ENCODE data around the gene LRRC75B.
"Not testable (repeated sequence)": the region's sequence is repeated elsewhere in the genome, so short reads cannot be mapped to it uniquely, and the experiment has no call there.

The LRRC75B gene

DNA sequence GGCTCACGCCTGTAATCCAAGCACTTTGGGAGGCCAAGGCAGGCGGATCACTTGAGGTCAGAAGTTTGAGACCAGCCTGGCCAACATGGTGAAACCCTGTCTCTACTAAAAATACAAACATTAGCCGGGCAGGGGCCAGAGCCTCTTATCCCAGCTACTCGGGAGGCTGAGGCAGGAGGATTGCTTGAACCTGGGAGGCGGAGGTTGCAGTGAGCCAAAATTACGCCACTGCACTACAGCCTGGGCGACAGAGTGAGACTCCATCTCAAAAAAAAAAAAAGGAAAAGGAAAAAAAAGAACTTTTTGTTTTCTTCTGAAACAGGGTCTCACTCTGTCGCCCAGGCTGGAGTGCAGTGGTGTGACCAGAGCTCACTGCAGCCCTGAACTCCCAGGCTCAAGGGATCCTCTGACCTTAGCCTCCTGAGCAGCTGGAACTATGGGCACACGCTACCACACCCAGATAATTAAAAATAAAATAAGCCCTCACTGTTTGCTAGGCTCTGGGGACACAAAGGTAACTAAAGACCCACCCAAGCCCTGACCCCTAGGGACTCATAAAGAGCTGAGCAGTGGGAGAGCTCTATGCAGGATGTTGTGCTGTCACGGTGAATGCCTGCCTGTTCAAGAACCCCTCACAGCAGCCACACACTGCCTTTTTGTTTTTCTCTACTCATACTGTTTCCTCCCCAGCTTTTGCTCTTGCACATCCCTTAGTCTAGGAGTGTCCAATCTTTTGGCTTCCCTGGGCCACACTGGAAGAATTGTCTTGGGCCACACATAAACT lies 40.2 kb downstream of the LRRC75B start:
- not testable (repeated sequence) for DNase-seq

DNA sequence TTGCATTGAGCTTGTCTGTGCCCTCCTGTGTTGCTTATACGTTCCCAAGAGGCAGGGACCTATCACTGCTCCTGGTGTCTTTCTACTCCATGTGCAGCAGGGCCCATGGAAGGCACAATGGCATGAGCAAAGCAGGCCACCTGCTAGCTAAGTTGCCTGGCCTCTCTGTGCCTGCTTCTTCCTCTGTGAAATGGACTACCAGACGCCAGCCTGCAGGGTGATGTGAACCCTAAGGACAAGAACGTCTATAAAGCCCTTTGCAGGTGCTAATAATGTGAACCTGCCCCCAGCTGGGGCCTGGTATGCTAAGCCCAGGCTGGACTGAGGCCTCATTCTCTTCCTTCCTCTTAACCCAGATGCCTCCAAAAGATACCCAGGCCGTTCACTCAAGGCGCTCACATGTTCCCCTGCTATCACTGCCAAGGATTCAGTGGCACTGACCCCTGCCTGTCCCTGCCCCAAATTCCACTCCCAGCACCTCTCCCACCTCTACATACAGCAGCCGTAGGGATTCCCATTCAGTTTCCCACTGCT lies 41.9 kb downstream of the LRRC75B start:
- DNase-seq = no peak

DNA sequence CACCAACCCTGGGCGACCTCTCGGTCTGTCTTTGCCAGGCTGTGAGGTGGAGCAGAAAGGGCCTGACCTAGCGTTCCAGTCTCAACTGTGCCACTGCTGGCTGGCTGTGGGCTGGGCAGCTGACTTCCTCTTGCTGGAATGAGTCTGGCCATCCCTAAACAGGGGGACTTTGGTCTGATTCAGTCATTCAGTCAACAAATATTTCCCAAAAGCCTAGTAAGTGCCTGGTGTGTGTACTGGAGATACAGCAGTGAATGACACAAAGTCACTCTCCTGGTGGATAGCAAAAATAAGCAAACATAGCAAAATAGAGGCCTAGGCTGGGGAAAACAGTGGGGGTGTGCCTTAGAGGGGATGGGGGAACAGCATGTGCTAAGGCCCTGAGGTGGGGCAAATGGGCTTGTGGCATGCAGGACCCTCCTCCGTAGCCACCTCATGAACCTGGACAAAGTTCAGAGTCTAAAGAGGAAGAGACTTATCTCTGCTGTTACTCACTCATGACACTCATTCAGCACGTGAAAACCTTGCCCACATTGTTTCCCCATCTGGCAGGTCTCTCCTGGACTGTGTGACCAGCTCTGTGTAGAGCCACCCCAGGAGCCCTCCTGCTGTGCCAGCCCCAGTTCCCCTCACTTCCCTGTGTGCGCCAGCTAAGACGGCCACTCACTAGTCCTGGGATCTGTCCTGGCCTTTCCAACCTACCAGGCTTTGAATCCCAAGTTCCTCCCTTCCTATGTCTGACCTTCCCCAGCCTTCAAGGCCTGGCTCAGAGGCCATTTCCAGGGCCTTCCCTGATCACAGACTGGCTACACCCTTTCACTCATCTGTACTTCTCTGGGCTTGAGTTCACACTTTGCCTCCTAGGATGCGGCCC lies 42.6 kb downstream of the LRRC75B start:
- peak; percentile 48 to 52 for DNase-seq

DNA sequence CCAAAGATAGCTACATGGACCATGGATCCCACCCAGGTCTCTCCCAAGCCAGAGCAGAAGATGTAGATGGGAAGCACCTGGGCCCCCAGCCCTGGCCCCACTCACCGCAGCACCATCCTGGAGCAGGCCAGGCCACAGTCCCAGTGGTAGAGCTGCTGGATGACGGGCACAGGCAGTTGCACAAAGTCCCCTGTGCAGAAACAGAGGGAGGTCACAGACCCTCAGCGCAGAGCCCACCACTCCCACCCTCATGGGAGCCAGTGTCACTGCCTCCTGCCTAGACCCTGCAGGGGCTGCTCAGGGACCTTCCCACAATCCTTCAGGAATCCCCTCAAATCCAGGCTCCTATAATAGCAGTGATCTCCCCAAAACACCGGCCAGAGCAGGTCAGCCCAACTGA lies 44.1 kb downstream of the LRRC75B start:
- no peak for DNase-seq

DNA sequence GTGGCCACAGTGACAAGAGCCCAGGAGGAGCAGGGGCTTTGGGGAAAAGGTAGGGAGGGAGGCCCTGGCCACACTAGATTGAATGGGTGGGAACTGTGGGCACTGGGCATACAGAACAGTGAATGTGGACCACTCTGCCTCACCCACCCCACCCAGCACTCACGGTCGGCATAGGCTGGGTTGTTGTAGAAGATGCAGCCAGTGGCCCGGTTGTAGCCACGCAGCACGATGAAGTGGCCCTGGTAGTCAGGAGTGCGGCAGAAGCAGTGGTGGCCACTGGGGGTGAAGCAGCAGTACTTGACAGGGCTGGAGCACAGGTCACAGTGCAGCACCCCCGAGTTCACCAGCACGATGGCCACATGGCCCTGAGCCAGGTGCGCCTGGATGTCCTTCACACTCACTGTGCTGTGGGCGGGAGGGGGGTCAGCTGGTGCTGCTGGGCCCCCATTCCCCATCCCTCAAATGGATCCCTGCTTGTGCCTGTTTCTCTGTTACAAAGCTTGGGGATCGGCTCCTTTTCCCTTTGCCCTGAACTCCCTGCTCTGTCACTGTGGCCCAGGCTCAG lies 49.1 kb downstream of the LRRC75B start:
- DNase-seq = no peak

DNA sequence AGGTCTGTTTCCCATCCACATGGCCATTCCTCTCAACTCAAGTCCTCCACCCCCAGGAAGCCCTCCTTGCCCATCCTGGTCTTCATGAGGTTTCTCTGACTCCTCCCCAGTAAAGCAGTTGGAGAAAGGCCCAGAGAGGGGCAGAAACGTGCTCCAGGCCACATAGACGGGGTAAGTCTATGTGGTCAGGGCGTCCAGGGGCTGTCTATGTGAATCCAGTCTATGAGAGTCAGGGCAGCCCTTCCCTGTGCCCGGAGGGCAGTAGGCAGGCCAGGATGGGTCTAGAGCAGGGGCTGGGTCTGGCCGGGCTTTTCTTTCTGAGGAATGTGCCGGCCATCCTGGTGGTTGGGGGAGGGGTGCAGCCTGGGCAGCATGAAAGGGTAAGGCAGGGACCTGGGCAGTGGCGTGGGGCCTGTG lies 49.7 kb downstream of the LRRC75B start:
- DNase-seq = no peak

DNA sequence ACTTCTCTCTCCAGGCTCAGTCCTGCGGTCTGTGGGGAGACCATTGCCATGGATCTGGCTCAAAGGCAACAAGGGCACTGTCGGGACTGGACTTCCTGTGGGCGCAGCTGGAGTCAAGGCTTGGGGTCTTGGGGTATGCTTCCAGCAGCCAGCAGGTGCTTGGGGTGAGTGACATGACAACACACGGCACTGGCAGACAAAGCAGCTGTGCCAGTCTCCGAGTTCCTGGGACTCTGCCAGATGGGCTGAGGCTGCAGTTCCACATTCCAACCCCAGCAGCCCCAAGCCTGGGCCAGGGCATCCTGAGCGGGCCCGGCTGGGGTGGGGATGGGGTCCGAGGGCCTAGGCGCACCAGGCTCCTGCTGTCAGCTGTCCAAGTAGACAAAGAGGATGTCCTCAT lies 50.2 kb downstream of the LRRC75B start:
- DNase-seq = no peak

DNA sequence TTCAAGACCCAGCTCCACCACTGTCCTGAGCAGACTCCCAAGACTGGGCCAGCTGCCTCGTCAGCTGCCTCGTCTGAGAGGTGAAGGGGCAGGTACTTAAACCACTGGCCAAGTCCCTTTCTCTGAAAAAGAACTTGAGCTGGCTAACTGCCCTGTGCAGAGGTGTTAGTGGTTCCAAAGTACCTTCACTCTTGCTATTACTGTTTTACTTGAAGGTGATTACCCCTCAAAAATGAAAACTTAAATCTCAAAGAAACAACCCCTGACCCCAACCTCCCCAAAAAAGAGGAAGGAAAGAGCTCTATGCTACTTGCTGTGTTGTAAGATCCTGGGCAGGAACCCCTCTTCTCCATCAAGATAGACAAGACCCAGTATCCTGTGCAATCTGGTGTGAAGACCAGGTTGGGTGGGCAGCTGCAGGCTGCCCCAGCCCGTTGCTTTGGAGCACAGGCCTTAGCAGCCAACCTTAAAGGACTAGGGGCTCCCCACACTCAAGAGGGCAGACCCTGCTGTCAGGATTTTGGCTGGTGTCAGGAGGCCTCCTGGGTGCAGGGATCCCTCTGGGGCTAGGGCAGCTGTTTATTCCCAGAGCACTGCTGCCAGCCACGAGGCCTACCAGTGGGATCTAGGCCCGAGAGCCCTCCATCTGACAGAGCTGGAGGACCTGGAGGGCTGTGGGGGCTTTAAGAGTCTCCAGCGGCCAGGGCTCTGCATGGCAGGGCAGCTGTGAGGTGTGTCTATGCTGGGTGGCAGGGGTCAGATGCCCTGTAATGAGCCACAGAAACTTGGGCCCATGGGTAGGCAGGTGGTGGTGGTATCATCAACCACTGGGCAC lies 51.0 kb downstream of the LRRC75B start:
- peak; percentile 51 to 80 for DNase-seq

DNA sequence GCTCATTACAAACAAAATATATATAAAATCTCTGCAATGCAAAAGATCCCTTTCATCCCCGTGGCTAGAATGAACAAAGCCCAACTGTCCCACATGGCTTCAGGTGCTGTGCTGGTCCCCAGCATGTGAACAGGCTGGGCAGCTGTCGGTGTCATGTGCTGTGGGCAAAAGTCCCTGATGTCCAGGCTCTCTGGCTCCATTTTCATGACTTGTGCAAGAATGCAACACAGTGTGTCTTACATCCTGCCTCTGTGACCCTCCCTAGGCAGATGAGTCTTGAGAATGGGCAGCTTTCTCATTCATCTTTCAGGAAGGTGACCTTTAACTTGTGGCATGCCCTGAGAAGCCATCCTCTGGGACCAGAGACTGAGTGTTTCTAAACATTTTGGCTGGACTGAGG lies 52.4 kb downstream of the LRRC75B start:
- no peak for DNase-seq

DNA sequence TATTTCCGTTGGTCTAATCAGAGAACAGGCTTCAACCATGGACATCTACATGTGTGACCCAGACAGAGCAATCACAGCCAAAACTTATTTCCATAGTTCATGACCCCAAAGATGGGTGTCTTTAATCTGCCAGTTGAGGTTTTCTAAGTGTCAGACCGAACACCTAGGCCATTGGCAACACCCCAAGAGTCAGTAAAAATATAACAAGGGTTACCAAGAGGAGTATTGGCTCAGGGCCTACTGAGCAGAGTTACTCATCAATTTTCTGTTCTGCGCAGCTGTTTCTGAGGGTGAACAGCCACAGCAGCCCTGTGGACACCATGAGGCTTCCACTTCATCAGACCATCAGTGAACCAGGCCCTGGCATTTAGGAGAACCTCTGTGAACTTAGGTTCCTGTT lies 56.8 kb downstream of the LRRC75B start:
- DNase-seq = no peak

All from AML-193 (cell line).